GM18858 (cell line): Measurements from ENCODE around the gene CSAD.
"Not testable (repeated sequence)": the region's sequence is repeated elsewhere in the genome, so short reads cannot be mapped to it uniquely, and the experiment has no call there.

Source experiments
- ATAC-seq: cut with Tn5 transposase; IDR thresholded peaks from one replicate; pipeline ENCODE4 v1.9.1; 2021; ENCODE audit not compliant: unreplicated experiment

The CSAD gene

GRCh38 chr12:53147653-53148052, 33.1 kb downstream of the CSAD start:
- ATAC-seq: no peak

- no peak for ATAC-seq
These were observed 33.5 kb downstream of the CSAD start for GRCh38 chr12:53147181-53147580.

DNA sequence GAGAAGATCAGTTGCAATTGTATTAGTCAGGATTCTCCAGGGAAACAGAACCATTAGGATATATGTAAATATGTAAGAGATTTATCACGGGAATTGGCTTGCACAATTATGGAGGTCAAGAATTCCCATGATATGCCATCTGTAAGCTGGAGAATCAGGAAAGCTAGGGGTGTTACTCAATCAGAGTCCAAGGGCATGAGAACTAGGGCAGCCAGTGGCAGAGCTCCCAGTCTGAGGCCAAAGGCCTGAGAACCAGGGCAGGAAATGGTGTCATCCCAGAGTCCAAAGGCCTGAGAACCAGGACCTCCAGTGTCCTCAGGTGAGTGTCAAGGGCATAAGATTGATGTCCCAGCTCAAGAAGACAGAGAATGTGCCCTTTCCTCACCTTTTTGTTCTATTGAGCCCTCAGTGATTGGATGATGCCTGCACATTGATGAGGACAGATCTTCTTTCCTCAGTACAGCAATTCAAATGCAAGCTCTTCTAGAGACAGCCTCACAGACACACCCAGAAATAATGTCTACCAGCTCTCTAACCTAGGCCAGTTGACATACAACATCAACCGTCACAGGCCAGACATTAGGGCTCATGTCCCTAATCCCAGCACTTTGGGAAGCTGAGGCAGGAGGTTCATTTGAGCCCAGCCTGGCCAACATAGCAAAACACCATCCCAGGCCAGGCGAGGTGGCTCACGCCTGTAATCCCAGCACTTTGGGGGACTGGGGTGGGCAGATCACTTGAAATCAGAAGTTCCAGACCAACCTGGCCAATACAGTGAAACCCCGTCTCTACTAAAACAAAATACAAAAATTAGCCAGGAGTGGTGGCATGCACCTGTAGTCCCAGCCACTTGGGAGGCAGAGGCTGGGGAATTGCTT, 35.1 kb downstream of the CSAD start:
- no peak for ATAC-seq

DNA sequence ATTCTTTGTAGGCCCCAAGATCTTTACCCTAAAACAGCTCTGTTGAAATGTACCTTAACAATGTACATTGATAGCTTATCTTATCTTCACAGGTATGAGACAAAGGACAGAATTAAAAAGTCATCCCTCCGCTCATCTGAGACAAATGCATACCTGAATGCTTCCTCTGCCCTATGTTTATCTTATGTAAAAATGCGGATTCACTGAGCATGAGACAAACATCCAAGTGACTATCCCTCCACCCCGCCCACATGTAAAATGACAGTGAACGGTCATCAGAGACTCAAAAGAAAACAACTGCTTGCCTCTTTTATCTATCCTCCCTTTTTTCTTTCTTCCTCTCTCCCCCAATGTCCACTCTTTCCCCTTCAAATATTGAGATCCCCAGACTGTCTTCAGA, 37.4 kb downstream of the CSAD start:
- no peak for ATAC-seq

GRCh38 chr12:53133722-53134121, 47.0 kb downstream of the CSAD start:
- no peak for ATAC-seq

DNA sequence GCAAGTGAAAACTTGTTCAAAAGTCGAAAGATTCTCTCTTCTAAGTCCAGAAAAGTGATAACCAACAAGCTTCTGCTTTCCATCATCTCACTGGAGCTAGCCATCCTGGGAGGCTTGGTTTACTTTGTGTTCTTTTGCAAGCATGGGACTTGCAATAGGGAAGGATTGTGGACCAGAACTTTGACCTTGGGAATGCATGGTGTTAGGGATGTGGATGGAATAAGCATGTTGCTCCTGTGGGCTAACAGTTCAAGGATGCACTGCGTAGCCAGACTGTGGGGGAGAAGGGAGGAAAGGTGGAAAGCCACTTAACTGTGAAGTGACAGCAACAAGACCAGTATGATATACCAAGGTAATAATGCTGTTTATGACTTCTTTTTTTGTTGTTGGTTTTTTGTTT, 48.9 kb downstream of the CSAD start:
- ATAC-seq: no peak

GRCh38 chr12:53128780-53129569, 51.8 kb downstream of the CSAD start:
- ATAC-seq: no peak

GRCh38 chr12:53127169-53127568, 53.6 kb downstream of the CSAD start:
- no peak for ATAC-seq

GRCh38 chr12:53124352-53124723, 56.4 kb downstream of the CSAD start:
- no peak for ATAC-seq

- ATAC-seq: no peak
These were observed 57.0 kb downstream of the CSAD start for GRCh38 chr12:53123578-53124351.

GRCh38 chr12:53122961-53123468, 57.7 kb downstream of the CSAD start:
- no peak for ATAC-seq

- ATAC-seq: no peak
These were observed 59.8 kb downstream of the CSAD start for GRCh38 chr12:53120685-53121525.

- no peak for ATAC-seq
These were observed 61.9 kb downstream of the CSAD start for GRCh38 chr12:53118751-53119300.

GRCh38 chr12:53115891-53116648, 64.7 kb downstream of the CSAD start:
- ATAC-seq: no peak

DNA sequence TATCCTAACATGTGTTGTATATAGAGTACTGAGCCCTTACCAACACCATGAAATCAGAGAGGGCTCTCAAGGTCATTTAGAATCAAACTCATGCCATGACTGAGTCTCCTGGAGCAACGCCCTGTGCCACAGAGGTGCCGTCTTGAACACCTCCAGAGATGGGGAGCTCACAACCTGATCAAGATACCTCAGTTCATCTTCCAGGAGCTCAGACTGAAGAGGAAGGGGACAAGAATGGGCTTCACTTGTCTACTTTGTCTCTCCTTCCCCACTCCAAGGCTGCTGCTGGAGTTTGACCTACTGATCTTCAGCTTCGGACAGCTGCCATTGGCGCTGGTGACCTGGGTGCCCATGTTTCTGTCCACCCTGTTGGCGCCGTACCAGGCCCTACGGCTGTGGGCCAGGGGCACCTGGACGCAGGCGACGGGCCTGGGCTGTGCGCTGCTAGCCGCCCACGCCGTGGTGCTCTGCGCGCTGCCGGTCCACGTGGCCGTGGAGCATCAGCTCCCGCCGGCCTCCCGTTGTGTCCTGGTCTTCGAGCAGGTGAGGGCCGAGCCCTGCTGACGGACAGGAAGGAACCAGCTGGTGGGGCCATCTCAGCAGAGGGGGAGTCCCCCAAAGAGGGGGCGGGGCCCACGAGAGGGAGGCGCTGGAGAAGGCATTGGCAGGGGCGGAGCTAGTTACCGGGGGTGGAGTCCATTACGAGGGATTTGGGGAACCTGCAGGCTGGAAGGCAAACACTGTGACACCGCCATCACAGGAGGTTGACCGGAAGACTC, 65.4 kb downstream of the CSAD start:
- no peak for ATAC-seq

DNA sequence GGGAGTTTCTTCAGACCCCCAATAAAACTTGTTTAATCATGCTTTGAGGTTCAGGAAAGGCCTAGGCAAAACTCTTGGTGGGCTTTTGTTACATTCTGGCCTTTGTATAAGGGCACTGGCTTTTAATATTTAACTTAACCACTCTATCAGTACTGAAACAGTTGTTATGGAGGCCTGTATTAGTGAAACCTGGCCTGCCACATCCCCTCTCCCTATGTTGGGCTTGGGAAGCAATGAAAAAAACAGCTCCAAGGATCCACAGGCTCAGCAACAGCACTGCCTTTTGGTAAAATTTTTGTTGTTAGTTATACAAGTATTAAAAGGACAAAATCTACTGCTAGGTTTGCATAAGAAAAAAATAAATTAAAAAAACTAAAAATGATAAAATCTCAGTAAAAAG, 66.8 kb downstream of the CSAD start:
- ATAC-seq: no peak

DNA sequence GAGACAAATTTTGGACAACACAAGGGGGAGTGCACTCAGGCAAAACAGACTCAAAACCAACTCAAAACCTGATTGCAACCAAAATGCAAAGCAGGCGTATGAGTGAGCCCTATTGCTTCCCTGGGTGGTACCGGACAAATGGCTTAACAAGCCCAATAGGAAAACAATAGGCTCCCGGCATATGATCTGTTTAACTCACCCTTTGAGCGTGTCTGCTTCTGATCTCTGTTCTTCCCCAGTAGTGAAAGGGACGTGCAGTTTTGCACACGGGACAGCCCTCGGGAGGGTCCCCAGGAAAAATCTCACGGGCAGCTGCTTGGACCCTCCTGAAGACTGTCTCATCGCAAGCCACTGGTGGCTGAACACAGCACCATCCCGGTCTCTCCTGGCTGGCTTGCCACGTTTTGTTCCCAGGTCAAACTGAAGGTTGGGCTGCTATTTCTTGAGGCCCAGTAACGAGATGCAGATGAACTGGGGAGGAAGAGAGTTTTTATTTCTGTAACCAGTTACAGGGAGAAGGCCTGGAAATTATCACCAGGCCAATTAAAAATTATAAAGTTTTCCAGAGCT, 67.5 kb downstream of the CSAD start:
- no peak for ATAC-seq

DNA sequence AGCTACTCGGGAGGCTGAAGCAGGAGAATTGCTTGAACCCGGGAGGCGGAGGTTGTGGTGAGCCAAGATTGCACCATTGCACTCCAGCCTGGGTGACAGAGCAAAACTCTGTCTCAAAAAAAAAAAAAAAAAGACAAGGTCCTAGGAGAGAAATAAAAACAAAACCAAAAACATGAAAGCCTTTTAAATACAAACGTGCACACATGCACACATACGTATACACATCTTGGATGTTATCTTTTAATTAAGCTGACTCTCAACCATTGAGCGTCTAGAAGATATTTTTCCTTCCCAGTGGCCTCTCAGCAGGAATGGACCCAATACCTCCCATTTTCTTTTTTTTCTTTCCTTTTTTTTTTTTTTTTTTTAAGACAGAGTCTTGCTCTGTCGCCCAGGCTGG, 68.3 kb downstream of the CSAD start:
- ATAC-seq: not testable (repeated sequence)
